Right kidney (tissue), 9 donors: ENCODE measurements around the gene IQCF2.
"Not testable (repeated sequence)": the region's sequence is repeated elsewhere in the genome, so short reads cannot be mapped to it uniquely, and the experiment has no call there.

Experiments
- DNase-seq: peaks from one replicate; pipeline ENCODE4 v3.0.0-alpha.2; 2016
- long read RNA-seq, 8 donors: transcript quantifications; one replicate each; lab custom pipeline, GENCODE V29; 2026

Gene IQCF2
- long read RNA-seq, donor 1: 0 reads
- long read RNA-seq, donor 2: 0 reads
- long read RNA-seq, donor 3: 0 reads
- long read RNA-seq, donor 4: 0 reads
- long read RNA-seq, donor 5: 0 reads
- long read RNA-seq, donor 6: 0 reads
- long read RNA-seq, donor 7: 0 reads
- long read RNA-seq, donor 8: 0 reads

DNA sequence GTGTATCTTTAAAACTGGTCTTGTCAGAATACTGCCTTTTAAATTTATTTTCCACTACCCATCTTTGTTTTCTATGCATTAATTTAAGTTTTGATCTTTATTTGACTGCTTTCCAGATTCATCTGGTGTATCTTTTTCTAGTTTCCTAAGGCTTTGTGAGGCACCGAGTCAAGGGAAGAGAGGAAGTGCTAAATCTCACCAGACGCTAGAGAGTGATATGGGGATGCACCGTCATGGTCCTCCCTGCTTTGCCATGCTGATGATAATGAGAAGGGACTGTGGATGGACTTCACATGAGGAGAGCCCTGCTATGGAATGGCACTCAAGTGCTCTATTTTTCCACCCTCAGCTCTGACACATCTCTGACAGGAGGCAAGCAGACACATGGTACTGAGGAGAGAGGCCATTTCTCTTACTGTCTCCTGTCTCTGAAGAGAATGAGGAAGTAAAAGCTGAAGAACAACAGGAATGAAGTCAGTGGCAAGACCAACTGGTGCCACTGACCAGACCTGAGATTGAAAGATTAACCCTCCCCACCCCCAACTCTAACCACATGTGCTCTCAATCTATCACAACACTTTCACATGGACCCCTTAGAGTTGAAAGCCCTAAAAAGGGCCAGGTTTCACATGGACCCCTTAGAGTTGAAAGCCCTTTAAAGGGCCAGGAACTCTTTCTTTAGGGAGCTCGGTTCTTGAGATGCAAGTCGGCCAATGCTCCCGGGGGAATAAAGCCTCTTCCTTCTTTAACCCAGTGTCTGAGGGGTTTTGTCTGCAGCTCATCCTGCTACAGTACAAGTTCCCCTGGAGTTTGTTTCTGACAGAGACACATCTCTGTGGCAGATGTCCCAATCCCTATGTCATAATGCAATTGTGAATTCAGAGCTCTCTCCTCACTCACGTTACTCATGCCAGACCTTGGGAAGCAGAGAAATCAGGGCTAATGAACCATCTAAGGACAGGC is at the start of gene IQCF2:
IQCF2 (plus strand) TSS at position 913 of the 963 bp plus-strand sequence. CDS start 52 bp downstream, outside the sequence.
- DNase-seq: no peak

GRCh38 chr3:51813539-51813938 is 47.9 kb upstream of the IQCF2 start:
- DNase-seq: no peak

DNA sequence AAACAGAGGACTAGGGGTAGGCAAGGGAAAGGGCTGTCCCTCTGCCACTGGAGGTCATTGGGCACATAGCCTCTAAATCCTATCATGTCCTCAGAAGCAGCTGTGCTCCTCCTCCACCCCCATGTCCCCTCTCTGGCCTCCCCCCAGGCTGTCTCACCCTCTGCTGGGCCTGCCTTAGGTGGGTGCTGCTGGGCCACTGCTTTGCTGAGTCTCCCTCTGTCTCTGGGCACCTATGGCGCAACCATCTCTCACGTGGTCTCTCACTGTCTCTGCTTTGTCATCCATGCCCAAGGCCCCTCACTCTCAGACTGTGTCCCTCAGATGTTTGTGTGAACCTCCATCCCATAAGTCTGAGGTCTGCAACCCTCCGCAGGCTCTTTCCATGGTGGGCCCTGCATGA is 47.4 kb upstream of the IQCF2 start:
- no peak for DNase-seq

DNA sequence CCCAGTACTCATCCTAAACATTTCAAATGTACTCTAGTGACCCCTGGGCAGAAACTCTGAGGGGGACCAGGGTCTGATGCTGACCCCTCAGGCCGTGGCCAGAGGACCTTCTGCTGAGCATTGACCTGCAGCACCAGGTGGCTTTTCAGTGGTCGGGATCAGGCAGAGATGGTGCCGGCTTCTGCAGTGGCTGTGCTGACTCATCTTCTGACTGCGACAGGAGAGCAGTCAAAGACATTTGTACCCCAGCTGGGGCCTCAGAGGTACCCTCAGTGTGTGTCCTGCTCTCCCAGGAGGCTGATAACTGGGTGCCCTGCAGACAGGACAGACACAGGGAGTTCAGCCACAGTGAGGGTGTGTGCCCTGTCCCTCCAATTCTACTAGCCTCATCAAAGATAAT is 45.8 kb upstream of the IQCF2 start:
- DNase-seq: no peak

GRCh38 chr3:51816723-51817122 is 44.7 kb upstream of the IQCF2 start:
- no peak for DNase-seq

GRCh38 chr3:51817375-51817774 is 44.0 kb upstream of the IQCF2 start:
- no peak for DNase-seq

DNA sequence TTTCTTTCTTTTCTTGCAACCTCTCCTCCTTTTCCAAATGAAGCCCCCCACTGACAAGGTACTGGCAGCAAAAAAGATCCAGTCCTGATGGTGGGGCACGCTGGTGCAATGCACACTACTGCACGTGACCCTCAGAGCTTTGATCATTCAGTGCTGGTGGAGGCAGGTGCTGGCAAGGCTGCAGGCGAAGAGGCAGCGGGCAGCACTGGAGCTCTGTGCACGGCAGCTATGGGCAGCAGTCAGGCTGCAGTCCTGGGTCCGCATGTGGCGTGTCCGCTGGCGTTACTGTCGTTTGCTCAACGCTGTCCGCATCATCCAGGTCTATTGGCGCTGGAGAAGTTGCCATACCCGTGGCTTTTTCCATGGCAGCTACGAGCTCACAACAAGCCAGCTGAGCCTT is 42.3 kb upstream of the IQCF2 start:
- DNase-seq: no peak

- no peak for DNase-seq
Observed at GRCh38 chr3:51819709-51820406, 41.6 kb upstream of the IQCF2 start.

DNA sequence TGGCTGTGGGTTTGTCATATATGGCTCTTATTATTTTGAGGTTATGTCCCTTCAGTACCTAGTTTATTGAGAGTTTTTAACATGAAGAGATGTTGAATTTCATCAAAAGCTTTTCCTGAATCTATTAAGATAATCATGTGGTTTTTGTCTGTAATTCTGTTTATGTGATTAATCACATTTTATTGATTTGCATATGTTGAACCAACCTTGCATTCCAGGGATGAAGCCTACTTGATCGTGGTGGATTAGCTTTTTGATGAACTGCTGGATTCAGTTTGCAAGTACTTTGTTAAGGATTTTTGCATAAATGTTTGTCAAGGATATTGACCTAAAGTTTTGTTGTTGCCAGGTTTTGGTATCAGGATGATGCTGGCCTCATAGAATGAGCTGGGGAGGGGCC is 33.1 kb upstream of the IQCF2 start:
- no peak for DNase-seq

DNA sequence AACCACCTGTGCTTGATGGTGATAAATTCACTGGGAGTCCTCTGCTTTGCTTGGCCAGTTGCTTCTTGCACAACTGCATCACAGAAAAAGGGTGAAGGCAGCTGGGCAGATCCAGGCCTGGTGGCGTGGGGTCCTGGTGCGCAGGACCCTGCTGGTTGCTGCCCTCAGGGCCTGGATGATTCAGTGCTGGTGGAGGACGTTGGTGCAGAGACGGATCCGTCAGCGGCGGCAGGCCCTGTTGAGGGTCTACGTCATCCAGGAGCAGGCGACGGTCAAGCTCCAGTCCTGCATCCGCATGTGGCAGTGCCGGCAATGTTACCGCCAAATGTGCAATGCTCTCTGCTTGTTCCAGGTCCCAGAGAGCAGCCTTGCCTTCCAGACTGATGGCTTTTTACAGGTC is 31.1 kb upstream of the IQCF2 start:
- no peak for DNase-seq

- DNase-seq: no peak
Observed at GRCh38 chr3:51830836-51831385, 30.5 kb upstream of the IQCF2 start.

DNA sequence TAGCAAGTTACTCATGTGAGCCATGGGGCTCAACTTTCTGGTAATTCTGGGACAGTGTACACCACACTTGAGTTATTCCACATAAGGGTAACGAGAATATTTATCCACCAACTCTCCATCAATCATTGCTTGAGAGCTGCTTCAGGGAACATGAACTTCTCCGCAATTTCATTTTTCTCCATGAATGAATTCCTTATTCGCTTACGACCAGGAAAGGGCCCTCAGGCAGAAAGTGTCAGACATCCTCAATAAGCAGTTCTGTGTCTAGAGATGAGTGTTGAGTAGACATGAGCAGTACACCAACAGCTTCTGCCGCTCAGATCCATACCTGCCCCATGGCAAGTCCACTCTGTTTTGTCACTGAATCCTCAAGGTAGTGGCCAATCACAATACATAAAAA is 24.8 kb upstream of the IQCF2 start:
- DNase-seq: no peak

DNA sequence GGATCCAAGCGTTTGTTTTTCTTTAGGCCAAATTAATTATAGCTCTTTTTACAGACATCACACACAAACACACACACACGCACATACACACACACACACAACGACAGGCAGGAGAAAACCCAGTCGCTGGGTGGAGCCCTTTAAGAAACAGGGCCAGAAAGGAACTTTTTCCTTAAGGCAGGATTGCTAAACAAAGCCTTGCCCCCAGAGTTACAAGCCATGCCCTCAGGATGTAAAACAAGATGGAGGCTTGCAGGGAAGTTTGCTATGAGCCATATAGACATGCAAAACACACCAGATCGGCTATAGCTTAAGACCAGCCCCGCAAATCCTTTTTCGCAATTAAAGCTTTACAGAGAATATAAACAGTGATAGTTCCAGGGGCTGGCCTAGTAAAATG is 16.3 kb upstream of the IQCF2 start:
- DNase-seq: no peak

DNA sequence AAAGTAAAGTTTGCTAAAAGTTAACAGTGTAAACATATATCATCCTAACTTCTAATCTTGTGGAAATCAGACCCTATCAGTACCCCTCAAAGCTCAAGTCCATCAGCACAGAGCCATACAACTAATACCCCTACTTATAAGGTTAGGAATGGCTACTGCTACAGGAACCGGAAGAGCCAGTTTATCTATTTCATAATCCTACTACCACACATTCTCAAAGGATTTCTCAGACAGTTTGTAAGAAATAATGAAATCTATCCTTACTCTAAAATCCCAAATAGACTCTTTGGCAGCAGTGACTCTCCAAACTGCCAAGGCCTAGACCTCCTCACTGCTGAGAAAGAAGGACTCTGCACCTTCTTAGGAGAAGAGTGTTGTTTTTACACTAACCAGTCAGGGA is 6.0 kb upstream of the IQCF2 start:
- DNase-seq: not testable (repeated sequence)

DNA sequence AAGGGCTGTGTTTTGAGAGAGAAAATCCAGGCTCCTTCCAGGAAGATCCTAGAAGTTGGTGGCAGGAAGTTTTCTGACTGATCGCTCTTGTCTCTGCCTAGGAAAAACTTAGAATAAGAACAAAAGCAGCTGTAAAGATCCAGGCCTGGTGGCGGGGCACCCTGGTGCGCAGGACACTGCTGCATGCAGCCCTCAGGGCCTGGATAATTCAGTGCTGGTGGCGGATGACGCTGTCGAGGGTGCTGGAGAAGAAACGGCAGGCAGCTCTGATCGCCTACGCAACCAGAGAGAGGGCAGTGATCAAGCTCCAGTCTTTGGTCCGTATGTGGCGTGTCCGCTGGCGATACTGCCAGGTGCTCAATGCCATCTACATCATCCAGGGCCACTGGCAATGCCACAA is 1.5 kb downstream of the IQCF2 start:
- no peak for DNase-seq

DNA sequence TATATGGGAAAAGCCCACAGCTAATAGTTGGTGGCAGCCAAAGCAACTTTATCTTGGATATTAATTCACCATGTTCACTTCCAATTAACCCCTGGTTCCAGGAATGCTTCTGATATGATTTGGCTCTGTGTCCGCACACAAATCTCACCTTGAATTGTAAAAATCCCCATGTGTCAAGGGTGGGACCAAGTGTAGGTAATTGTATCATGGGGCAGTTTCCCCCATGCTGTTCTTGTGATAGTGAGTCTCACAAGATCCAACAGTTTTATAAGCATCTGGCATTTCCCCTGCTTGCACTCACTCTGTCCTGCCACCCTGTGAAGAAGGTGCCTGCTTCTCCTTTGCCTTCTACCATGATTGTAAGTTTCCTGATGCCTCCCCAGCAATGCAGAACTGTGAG is 7.5 kb downstream of the IQCF2 start:
- DNase-seq: not testable (repeated sequence)

GRCh38 chr3:51869304-51869703 is 7.9 kb downstream of the IQCF2 start:
- DNase-seq: no peak

- DNase-seq: no peak
Observed at GRCh38 chr3:51873253-51873766, 11.9 kb downstream of the IQCF2 start.

DNA sequence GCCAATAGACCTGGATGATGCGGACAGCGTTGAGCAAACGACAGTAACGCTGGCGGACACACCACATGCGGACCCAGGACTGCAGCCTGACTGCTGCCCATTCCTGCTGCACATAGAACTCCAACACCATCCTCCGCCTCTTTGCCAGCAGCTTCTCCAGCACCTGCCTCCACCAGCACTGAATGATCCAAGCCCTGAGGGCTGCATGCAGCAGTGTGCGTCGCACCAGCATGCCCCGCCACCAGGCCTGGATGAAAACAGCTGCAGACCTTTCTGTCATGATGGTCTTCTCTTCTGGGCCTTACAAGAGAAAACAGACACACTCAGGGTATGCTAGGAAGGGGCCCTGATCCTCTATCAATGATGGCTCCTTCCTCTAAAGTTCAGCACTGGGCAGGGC is 12.5 kb downstream of the IQCF2 start:
- no peak for DNase-seq

- DNase-seq: no peak
Observed at GRCh38 chr3:51874411-51874810, 13.0 kb downstream of the IQCF2 start.

GRCh38 chr3:51874889-51875288 is 13.5 kb downstream of the IQCF2 start:
- no peak for DNase-seq

DNA sequence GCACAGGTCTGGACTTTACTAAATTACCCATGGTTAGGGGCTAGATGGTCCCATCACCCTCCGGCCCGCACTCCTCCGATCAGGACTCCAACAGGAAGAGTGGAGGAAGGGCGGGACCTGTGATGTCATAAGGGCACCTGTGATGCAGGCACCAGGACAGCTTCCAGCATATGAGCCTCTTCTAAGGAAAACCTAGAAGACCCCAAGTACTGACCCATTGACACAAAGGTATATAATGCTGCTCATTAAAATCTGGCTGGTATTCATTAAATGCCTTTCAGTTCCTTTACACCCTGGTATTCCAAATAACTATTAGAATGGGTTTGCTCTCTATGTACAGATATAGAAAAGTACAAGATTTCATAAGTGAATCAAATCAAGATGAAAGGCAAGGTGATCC is 14.1 kb downstream of the IQCF2 start, which contains the start of gene IQCF5:
IQCF5 (minus strand) TSS at position 101 of the 400 bp plus-strand sequence; CDS start at position 31, 70 bp downstream.
- DNase-seq: no peak

GRCh38 chr3:51876186-51876585 is 14.8 kb downstream of the IQCF2 start:
- no peak for DNase-seq
